22Rv1 (cell line): ENCODE measurements around the gene GFI1B.
"Not testable (repeated sequence)": the region's sequence is repeated elsewhere in the genome, so short reads cannot be mapped to it uniquely, and the experiment has no call there.

Experiments
- H3K27ac ChIP-seq: fragments of 450-650 bp; 2 replicates; pipeline ENCODE4 v1.5.1; 2017
- ZFX ChIP-seq: fragments of 450-650 bp; IDR thresholded peaks from 2 replicates; pipeline ENCODE4 v1.6.1; 2017; ENCODE audit warnings: antibody characterized with exemption, borderline replicate concordance
- TF ChIP-seq, protein P1 (sequence below): fragments of 450-650 bp; IDR thresholded peaks from 2 replicates; pipeline ENCODE4 v1.5.1; 2017; ENCODE audit warnings: mild to moderate bottlenecking

Gene GFI1B

DNA sequence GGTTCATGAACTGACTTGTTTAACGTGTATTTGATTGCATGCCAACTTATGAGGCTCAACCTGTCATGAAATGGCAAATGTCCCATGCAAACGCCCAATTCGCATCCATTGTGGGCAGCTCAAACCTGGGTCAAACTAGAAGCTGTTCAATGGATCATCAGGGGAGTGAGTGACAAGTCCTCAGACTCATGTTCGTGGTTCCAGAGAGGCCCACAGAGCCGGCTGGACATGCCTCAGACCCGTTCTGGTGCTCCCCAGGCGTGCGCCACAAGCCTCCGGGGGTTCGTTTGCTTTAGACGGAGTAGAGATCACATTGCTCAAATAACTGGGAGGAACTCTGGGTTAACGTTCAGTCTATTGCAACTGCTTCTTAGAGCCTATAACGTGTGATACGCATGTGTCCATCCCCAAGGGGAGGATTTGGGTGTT lies 15.0 kb downstream of the GFI1B start:
- no peak overlapping the region for H3K27ac ChIP-seq

DNA sequence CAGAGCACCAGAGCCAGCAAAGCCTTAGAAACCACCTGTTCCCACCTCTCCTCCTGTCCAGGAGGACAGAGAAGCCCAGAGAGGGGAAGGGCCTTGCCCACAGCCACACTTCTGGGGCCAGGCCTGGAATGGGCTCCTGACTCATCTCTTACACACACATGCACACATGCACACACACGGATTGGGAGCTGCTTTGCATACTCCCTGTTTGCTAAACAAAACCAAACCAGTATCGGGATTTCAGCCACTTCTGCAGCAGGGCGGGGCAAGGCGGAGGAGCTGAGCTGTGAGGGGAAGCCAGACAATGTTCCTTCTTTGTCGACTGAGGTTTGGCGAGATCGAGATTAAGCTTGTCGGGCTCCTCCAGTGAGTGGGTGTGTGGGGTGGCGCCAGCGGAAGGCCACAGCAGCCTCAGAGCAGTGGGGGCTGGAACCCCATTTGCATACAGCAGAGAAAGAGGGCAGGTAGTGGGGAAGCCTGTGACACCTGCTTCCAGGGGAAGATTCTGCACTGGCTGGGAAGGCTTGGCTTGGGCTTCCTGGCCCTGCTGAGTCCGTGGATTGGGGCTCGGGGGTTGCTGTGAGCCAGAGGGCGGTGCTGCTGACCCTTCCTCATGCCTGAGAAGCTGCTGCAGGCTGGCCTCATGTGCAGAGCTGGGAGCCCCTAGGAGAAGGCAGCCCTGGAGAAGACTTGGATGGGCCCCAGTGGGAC lies 16.1 kb downstream of the GFI1B start:
- no peak overlapping the region for H3K27ac ChIP-seq
- TF ChIP-seq, protein P1, sequence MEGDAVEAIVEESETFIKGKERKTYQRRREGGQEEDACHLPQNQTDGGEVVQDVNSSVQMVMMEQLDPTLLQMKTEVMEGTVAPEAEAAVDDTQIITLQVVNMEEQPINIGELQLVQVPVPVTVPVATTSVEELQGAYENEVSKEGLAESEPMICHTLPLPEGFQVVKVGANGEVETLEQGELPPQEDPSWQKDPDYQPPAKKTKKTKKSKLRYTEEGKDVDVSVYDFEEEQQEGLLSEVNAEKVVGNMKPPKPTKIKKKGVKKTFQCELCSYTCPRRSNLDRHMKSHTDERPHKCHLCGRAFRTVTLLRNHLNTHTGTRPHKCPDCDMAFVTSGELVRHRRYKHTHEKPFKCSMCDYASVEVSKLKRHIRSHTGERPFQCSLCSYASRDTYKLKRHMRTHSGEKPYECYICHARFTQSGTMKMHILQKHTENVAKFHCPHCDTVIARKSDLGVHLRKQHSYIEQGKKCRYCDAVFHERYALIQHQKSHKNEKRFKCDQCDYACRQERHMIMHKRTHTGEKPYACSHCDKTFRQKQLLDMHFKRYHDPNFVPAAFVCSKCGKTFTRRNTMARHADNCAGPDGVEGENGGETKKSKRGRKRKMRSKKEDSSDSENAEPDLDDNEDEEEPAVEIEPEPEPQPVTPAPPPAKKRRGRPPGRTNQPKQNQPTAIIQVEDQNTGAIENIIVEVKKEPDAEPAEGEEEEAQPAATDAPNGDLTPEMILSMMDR, result no peak
- no peak for TF ChIP-seq ZFX

More for the DNA sequence above, 15.0 kb downstream of the GFI1B start:
- TF ChIP-seq, protein P1, result no peak
- no peak for TF ChIP-seq ZFX

DNA sequence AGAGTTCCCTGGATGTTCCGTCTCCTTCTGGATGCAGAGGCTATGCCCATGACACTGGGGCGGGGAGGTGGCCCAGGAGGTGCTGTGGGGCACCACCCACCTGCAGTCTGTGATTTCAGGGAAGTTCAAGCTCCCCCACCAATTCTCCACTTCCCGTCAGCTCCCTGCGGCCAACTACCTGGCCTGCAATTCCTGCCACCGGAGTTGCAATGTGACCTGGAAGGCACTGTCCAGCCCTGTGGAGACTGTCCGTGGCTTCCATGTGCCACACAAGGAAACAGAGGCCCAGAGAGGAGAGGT lies 16.6 kb downstream of the GFI1B start:
- no peak overlapping the region for H3K27ac ChIP-seq
- TF ChIP-seq, protein P1, result no peak
- TF ChIP-seq ZFX, result no peak

DNA sequence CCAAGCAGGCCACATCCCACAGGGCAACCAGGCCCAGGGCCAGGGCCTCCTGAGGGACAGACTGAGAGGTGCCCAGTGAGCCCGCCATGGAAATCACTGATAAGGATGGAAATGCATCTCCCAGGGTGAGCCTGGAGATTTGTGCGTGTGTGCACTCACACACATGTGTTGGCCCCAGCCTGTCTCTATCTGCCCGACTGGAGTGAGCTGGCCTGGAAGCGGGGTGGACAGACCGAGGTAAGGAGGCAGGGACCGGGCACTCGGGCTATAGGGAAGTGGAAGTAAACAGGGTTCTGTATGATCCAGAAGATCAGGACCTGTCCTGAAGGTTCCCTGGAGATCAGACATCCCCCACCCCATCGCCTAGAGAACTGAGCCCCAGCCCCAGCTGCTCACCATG lies 17.4 kb downstream of the GFI1B start:
- H3K27ac ChIP-seq, result no peak overlapping the region
- TF ChIP-seq ZFX, result no peak
- TF ChIP-seq, protein P1, result no peak

DNA sequence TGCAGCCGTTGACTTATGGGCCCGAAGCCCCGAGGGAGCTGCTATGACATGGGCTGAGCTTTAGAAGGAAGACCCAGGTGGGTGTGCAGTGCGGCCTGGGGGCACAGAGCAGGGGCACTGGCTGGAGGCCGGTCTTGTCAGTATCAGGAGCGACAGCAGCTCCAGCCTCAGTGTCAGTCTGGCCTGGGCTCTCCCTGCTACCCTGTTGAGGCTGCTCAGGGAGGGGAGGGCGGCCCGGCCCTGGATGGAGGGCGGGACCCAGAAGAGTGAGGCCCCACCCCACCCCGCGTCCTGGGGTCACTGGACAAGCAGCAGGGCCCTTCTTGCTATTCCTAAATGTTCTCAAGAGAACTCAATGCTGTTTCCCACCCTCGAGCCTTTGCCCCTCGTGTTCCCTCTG lies 18.0 kb downstream of the GFI1B start:
- TF ChIP-seq ZFX, result no peak
- H3K27ac ChIP-seq, result no peak overlapping the region

DNA sequence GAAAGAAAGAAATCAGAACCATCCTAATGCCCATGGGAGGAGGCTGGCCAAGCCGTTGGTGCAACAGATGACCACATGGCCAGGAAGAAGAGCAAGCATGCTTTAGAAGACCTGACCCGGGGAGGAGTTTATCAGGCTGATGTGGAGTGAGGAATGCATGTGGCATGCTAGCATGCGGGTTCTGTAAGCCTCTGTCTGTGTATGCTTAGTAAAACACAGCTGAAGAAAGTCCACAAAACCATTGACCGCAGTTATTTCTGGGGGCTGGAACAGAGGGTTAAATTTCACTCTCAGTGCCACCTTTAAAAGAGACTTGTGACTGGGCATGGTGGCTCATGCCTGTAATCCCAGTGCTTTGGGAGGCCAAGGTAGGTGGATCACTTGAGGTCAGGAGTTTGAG lies 19.1 kb downstream of the GFI1B start:
- no peak for TF ChIP-seq ZFX
- TF ChIP-seq, protein P1, result no peak
- no peak overlapping the region for H3K27ac ChIP-seq

DNA sequence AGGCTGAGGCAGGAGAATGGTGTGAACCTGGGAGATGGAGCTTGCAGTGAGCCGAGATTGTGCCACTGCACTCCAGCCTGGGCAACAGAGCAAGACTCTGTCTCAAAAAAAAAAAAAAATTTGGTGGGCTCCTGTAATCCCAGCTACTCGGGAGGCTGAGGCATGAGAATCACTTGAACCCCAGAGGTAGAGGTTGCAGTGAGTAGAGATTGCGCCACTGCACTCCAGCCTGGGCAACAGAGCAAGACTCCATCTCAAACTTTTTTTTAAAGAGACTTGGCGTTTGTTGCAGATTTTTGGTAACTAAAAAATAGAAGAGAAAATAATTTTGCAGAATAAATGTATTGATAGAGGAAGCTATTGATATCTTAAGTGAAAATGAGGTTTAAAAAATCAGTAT lies 19.7 kb downstream of the GFI1B start:
- H3K27ac ChIP-seq, result not testable (repeated sequence)

DNA sequence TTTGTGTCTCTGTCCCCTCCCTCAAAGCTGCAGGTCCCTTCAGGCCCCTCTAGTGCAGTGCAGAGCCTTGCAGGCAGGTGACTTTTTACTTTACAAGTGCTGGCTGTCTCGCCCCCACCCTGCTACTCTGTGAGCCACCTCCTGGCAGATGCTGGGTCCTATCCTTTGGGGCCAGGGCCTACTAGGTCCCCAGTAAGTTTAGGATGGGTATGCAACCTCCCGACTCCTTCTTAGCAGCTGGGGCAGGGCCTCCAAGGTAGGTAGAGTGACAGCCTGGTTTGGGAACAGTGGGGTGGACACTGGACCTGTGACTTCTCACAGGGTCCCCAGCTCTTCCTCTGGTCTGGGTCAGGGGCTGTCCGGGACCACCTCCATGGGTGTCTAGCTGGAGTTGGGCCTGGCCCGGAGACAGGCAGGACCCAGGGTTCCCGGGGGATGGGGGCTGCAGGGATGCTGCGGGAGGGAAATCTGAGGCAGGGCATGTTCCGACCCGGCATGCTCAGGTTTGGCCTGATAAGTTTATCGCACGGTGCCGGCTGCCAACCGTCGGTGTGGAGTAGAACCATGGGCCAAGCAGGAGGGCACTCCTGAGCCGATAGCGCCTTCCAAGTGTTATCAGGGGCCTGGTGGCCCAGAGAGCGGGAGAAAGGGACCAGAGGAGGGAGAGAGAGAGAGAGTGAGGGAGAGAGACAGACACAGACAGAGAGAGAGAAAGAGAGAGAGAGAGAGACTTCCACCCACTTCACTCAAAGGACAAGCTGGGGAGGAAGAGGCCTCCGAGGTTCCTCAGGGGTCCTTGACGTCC lies 20.5 kb downstream of the GFI1B start:
- no peak overlapping the region for H3K27ac ChIP-seq

More for the DNA sequence above, 20.5 kb downstream of the GFI1B start:
- no peak for TF ChIP-seq ZFX
- TF ChIP-seq, protein P1, result no peak
